Measurements from ENCODE around the gene GFOD1.

DNA sequence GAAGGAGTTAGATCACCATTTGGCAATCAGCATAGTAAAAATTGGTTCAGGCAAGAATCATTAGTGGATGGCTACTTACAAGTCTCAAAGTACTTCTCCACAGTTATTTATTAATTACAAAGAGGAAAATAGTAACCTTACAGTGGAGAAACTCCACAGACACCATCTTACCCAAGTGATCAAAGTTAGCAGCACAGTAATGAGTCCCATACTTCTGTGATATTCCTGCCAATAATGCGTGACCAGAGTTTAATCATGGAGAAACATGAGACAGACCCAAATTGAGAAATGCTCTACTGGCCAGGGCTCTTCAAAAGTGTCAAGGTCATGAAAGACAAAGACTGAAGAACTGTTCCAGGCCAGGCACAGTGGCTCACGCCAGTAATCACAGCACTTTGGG lies 168.6 kb downstream of the GFOD1 start:
- no peak for TF ChIP-seq CTCF (conservative IDR thresholded peaks at IDR 0.05; ENCODE audit: low read length)
- no peak for TF ChIP-seq EZH2phosphoT487 (IDR thresholded peaks at IDR 0.05; ENCODE audit: borderline replicate concordance, low read depth, low read length)

Data from OCI-LY7 (cell line).